WTC11 (cell line): ENCODE results near the gene CORIN. TPM values are rescaled to one million over a fixed set of nuclear protein-coding genes. Genes with fewer than 3 reads are reported as not detected.

Experiments used
- ATAC-seq: fragments of 200-7000 bp; cut with Tn5 transposase; 2 replicates; pipeline ENCODE4 v1.10.0; 2021; ENCODE audit warnings: mild to moderate bottlenecking, moderate library complexity
- CTCF ChIA-PET: fragments of 300-600 bp; sonication (Branson Sonifier 250); formaldehyde crosslinking; loops from one replicate; lab custom pipeline; 2021; ENCODE audit warnings: antibody characterized with exemption; lab: Charles Lee
- POLR2A ChIA-PET: fragments of 350-600 bp; sonication (Branson Sonifier 250); formaldehyde crosslinking; loops from one replicate; lab custom pipeline; 2021; ENCODE audit warnings: antibody characterized with exemption; lab: Charles Lee
- DNase-seq: peaks from one replicate; pipeline ENCODE4 v3.0.0; 2021; ENCODE audit warnings: low spot score
- H3K27ac Mint-ChIP-seq: 2 replicates; pipeline ENCODE4 v1.8.0; 2021; ENCODE audit warnings: mixed read lengths
- H3K27me3 Mint-ChIP-seq: 2 replicates; pipeline ENCODE4 v1.8.0; 2021; ENCODE audit warnings: low read depth, mild to moderate bottlenecking, moderate library complexity, mixed read lengths
- H3K36me3 Mint-ChIP-seq: 2 replicates; pipeline ENCODE4 v1.8.0; 2021; ENCODE audit warnings: mixed read lengths
- H3K4me1 Mint-ChIP-seq: 2 replicates; pipeline ENCODE4 v1.8.0; 2022; ENCODE audit warnings: mixed read lengths
- H3K4me3 Mint-ChIP-seq: 2 replicates; pipeline ENCODE4 v1.8.0; 2021; ENCODE audit warnings: mild to moderate bottlenecking, moderate library complexity, mixed read lengths
- H3K9me3 Mint-ChIP-seq: 2 replicates; pipeline ENCODE4 v1.8.0; 2021; ENCODE audit warnings: mixed read lengths
- AFF4 ChIP-seq: sonication (generic); formaldehyde crosslinking; IDR thresholded peaks from 2 replicates; pipeline ENCODE4 v1.8.1; 2023; ENCODE audit warnings: mild to moderate bottlenecking, missing genetic modification reagents, borderline replicate concordance
- CBFB ChIP-seq: sonication (generic); formaldehyde crosslinking; IDR thresholded peaks from 2 replicates; pipeline ENCODE4 v1.8.1; 2022; ENCODE audit warnings: mild to moderate bottlenecking, low read depth, missing genetic modification reagents
- ETV6 ChIP-seq: sonication (generic); formaldehyde crosslinking; IDR thresholded peaks from 2 replicates; pipeline ENCODE4 v1.8.1; 2022; ENCODE audit warnings: mild to moderate bottlenecking, missing genetic modification reagents
- FOXJ3 ChIP-seq: sonication (generic); formaldehyde crosslinking; IDR thresholded peaks from 2 replicates; pipeline ENCODE4 v1.9.0; 2021; ENCODE audit warnings: missing genetic modification reagents, mild to moderate bottlenecking, borderline replicate concordance
- FOXP1 ChIP-seq: sonication (generic); formaldehyde crosslinking; IDR thresholded peaks from 2 replicates; pipeline ENCODE4 v1.8.0; 2022; ENCODE audit warnings: missing genetic modification reagents, mild to moderate bottlenecking, moderate library complexity, borderline replicate concordance
- GTF2I ChIP-seq: fragments of 250-450 bp; sonication (Bioruptor Pico); conservative IDR thresholded peaks from 2 replicates; pipeline ENCODE4 v1.4.0; 2021; ENCODE audit warnings: mild to moderate bottlenecking
- IRF1 ChIP-seq: sonication (generic); formaldehyde crosslinking; IDR thresholded peaks from 2 replicates; pipeline ENCODE4 v1.8.0; 2023; ENCODE audit warnings: missing genetic modification reagents
- MXD4 ChIP-seq: fragments of 250-450 bp; sonication (Bioruptor Pico); IDR thresholded peaks from 2 replicates; pipeline ENCODE4 v1.8.0; 2021; ENCODE audit warnings: mild to moderate bottlenecking, moderate library complexity, borderline replicate concordance
- NFE2L1 ChIP-seq: sonication (generic); formaldehyde crosslinking; IDR thresholded peaks from 2 replicates; pipeline ENCODE4 v1.8.1; 2023; ENCODE audit warnings: missing genetic modification reagents
- NR1H2 ChIP-seq: sonication (generic); formaldehyde crosslinking; IDR thresholded peaks from 2 replicates; pipeline ENCODE4 v1.9.0; 2021; ENCODE audit warnings: mild to moderate bottlenecking, moderate library complexity, missing genetic modification reagents
- PRRX2 ChIP-seq: fragments of 250-450 bp; sonication (Bioruptor Pico); IDR thresholded peaks from 2 replicates; pipeline ENCODE4 v1.8.0; 2021; ENCODE audit warnings: mild to moderate bottlenecking
- SMAD4 ChIP-seq: sonication (generic); formaldehyde crosslinking; IDR thresholded peaks from 2 replicates; pipeline ENCODE4 v1.8.0; 2022; ENCODE audit warnings: mild to moderate bottlenecking, missing genetic modification reagents
- USF1 ChIP-seq: sonication (generic); formaldehyde crosslinking; IDR thresholded peaks from 2 replicates; pipeline ENCODE4 v1.8.0; 2022; ENCODE audit warnings: mild to moderate bottlenecking, missing genetic modification reagents
- USF2 ChIP-seq: sonication (generic); formaldehyde crosslinking; IDR thresholded peaks from 2 replicates; pipeline ENCODE4 v1.8.1; 2023; ENCODE audit warnings: mild to moderate bottlenecking, missing genetic modification reagents, moderate library complexity
- ZBTB21 ChIP-seq: sonication (generic); formaldehyde crosslinking; IDR thresholded peaks from 2 replicates; pipeline ENCODE4 v1.8.1; 2023; ENCODE audit warnings: mild to moderate bottlenecking, missing genetic modification reagents, borderline replicate concordance
- ZMAT4 ChIP-seq: fragments of 250-450 bp; sonication (Bioruptor Pico); IDR thresholded peaks from 2 replicates; pipeline ENCODE4 v1.9.0; 2021; ENCODE audit warnings: mild to moderate bottlenecking
- ZNF138 ChIP-seq: sonication (generic); formaldehyde crosslinking; conservative IDR thresholded peaks from 2 replicates; pipeline ENCODE4 v1.8.1; 2022; ENCODE audit warnings: mild to moderate bottlenecking, moderate library complexity, missing genetic modification reagents
- ZNF416 ChIP-seq: fragments of 250-450 bp; sonication (Bioruptor Pico); IDR thresholded peaks from 2 replicates; pipeline ENCODE4 v1.9.0; 2021; ENCODE audit warnings: mild to moderate bottlenecking, inconsistent platforms
- total RNA-seq: library from RNA; stranded (reverse); gene quantifications from 3 replicates; pipeline ENCODE4 v1.2.3, GENCODE V29; 2021
- TF ChIP-seq, protein P1 (sequence below): sonication (generic); formaldehyde crosslinking; IDR thresholded peaks from 2 replicates; pipeline ENCODE4 v1.8.0; 2022; ENCODE audit warnings: missing genetic modification reagents
- TF ChIP-seq, protein P2 (sequence below): sonication (generic); formaldehyde crosslinking; conservative IDR thresholded peaks from 2 replicates; pipeline ENCODE4 v1.8.1; 2022; ENCODE audit warnings: mild to moderate bottlenecking, missing genetic modification reagents

CORIN gene
- total RNA-seq, 1 experiment from 2014 or later: 0.33 TPM

GRCh38 chr4:47788126-47788525 is 49.7 kb downstream of the CORIN start (continued):
- TF ChIP-seq GTF2I (CRISPR knock-in tag) (no peak), MXD4 (CRISPR knock-in tag) (no peak), ZNF138 (no peak)

DNA sequence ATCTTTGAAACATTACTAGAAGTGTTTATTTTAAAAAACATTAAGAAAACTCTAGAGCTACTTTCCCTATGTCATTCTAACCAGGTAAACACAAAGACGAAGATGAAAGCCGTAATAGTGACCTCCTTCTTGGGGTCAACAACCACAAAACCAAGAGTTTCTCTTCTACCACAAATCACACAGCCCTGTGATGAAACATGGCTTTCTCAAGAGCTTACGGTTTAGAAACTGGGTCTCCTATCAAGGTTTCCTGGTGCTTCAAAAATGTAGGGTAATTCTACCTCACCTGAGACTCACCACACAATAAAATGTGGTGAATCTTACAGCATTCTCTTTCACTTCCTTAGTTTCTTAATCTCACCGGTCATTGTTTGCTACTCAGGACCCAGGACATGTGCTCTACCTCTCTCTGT is 50.9 kb downstream of the CORIN start:
- H3K9me3 Mint-ChIP-seq: peaks cover 5% of the 10 kb centered on the region; the same call in 1 of the 2 replicates
- TF ChIP-seq ZBTB21 (CRISPR knock-in tag) (no peak), USF1 (CRISPR knock-in tag) (no peak)
- TF ChIP-seq, protein P1, sequence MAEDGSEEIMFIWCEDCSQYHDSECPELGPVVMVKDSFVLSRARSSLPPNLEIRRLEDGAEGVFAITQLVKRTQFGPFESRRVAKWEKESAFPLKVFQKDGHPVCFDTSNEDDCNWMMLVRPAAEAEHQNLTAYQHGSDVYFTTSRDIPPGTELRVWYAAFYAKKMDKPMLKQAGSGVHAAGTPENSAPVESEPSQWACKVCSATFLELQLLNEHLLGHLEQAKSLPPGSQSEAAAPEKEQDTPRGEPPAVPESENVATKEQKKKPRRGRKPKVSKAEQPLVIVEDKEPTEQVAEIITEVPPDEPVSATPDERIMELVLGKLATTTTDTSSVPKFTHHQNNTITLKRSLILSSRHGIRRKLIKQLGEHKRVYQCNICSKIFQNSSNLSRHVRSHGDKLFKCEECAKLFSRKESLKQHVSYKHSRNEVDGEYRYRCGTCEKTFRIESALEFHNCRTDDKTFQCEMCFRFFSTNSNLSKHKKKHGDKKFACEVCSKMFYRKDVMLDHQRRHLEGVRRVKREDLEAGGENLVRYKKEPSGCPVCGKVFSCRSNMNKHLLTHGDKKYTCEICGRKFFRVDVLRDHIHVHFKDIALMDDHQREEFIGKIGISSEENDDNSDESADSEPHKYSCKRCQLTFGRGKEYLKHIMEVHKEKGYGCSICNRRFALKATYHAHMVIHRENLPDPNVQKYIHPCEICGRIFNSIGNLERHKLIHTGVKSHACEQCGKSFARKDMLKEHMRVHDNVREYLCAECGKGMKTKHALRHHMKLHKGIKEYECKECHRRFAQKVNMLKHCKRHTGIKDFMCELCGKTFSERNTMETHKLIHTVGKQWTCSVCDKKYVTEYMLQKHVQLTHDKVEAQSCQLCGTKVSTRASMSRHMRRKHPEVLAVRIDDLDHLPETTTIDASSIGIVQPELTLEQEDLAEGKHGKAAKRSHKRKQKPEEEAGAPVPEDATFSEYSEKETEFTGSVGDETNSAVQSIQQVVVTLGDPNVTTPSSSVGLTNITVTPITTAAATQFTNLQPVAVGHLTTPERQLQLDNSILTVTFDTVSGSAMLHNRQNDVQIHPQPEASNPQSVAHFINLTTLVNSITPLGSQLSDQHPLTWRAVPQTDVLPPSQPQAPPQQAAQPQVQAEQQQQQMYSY: no peak
- H3K27ac Mint-ChIP-seq: no peak overlapping the region
- H3K4me1 Mint-ChIP-seq: peaks cover 2% of the 10 kb centered on the region
- no peaks in the 10 kb centered on the region for H3K27me3 Mint-ChIP-seq
- H3K4me3 Mint-ChIP-seq: no peak overlapping the region
- ChIA-PET POLR2A (no interaction called here), CTCF (interaction anchor here (0.8 kb wide), 1 partner anchor 50 kb away, joined by 3 read pairs; no protein-coding TSS in a partner anchor)
- no peaks in the 10 kb centered on the region for H3K36me3 Mint-ChIP-seq
- no peak for DNase-seq
- ATAC-seq: no peak

DNA sequence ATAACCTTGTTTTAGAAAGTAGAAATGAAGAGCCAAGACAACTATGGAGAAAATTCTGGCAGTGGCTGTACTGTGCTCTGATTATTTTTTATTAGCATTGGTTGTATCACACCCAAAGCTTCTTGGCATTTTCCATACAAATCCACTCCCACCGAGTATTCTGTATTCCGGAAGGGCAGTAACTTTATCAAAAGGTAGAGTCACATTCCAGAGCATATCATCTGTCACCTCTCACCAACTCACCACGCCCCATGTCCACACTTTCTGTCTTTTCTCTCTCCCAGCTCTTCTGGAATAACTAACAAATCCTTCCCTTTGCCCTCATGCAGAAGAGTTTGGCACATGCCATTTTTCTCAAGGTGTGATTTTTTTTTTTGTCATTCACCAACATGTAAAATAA is 52.7 kb downstream of the CORIN start:
- H3K27me3 Mint-ChIP-seq: no peaks in the 10 kb centered on the region
- H3K4me1 Mint-ChIP-seq: no peaks in the 10 kb centered on the region
- POLR2A ChIA-PET: no interaction called here
- H3K27ac Mint-ChIP-seq: no peak overlapping the region
- no peak overlapping the region for H3K4me3 Mint-ChIP-seq
- no peak for ATAC-seq
- CTCF ChIA-PET: interaction anchor here (1.0 kb wide), 1 partner anchor 54 kb away, joined by 3 read pairs; no protein-coding TSS in a partner anchor
- no peaks in the 10 kb centered on the region for H3K36me3 Mint-ChIP-seq
- peaks cover 8% of the 10 kb centered on the region for H3K9me3 Mint-ChIP-seq
- no peak for DNase-seq
- TF ChIP-seq IRF1 (CRISPR knock-in tag): no peak
- no peak for TF ChIP-seq ETV6 (CRISPR knock-in tag)
- no peak for TF ChIP-seq ZNF138
- TF ChIP-seq NFE2L1 (CRISPR knock-in tag): no peak
- no peak for TF ChIP-seq USF2
- no peak for TF ChIP-seq FOXP1 (CRISPR knock-in tag)
- TF ChIP-seq FOXJ3: no peak
- no peak for TF ChIP-seq ZNF416 (CRISPR knock-in tag)
- TF ChIP-seq PRRX2 (CRISPR knock-in tag): no peak
- no peak for TF ChIP-seq CBFB
- no peak for TF ChIP-seq AFF4 (CRISPR knock-in tag)
- TF ChIP-seq, protein P2, sequence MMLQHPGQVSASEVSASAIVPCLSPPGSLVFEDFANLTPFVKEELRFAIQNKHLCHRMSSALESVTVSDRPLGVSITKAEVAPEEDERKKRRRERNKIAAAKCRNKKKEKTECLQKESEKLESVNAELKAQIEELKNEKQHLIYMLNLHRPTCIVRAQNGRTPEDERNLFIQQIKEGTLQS (CRISPR knock-in tag): no peak
- TF ChIP-seq NR1H2: no peak
- no peak for TF ChIP-seq SMAD4 (CRISPR knock-in tag)
- TF ChIP-seq ZMAT4 (CRISPR knock-in tag): no peak
